Mesothelial cell of epicardium (in vitro differentiated cells): ENCODE results near the gene SQOR. TPM values are rescaled to one million over a fixed set of nuclear protein-coding genes. Genes with fewer than 3 reads are reported as not detected.

Source experiments
- DNase-seq, 2 experiments: peaks; one replicate each; pipeline ENCODE4 v3.0.0; 2021; ENCODE audit warnings: low spot score in 2 of 2; ENCODE audit not compliant: unreplicated experiment in 2 of 2
- H3K27ac Mint-ChIP-seq: 2 replicates; pipeline ENCODE4 v1.8.0; 2021; ENCODE audit warnings: mixed read lengths
- H3K27me3 Mint-ChIP-seq: 2 replicates; pipeline ENCODE4 v1.8.0; 2021; ENCODE audit warnings: low read depth, mixed read lengths
- H3K36me3 Mint-ChIP-seq: 2 replicates; pipeline ENCODE4 v1.8.0; 2021; ENCODE audit warnings: mixed read lengths
- H3K4me1 Mint-ChIP-seq: 2 replicates; pipeline ENCODE4 v1.8.0; 2021; ENCODE audit warnings: mixed read lengths
- H3K4me3 Mint-ChIP-seq: 2 replicates; pipeline ENCODE4 v1.8.0; 2021; ENCODE audit warnings: mild to moderate bottlenecking, moderate library complexity, mixed read lengths
- H3K9me3 Mint-ChIP-seq: 2 replicates; pipeline ENCODE4 v1.8.0; 2021; ENCODE audit warnings: mixed read lengths
- total RNA-seq: library from RNA; stranded (reverse); gene quantifications from 3 replicates; pipeline ENCODE4 v1.2.1, GENCODE V29; 2021
- TF ChIP-seq, protein P1 (sequence below): fragments of 200-600 bp; sonication (generic); IDR thresholded peaks from one replicate; pipeline ENCODE4 v1.5.0; 2021; ENCODE audit warnings: antibody characterized with exemption; ENCODE audit not compliant: unreplicated experiment

Gene SQOR
- total RNA-seq, 1 donor from 2014 or later: 0.94 TPM

DNA sequence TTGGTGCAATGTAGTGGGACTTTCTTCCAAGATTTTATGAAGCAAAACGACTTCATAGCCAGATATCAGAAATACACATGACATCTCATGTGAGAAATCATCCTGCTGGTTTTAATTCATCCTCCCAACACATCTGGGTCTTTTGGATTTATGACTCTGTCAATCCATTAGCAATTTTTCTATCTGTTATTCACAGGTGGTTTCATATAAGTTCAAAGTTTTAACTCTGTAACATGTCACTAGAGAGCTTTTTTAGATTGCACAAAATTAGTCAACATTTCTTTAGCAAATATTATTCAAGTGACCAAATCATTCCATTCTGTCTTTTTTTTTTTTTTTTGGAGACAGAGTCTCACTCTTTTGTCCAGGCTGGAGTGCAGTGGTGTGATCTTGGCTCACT is 30.4 kb downstream of the SQOR start:
- Mint-ChIP-seq H3K27me3 (no peaks in the 10 kb centered on the region), H3K4me1 (peaks cover 3% of the 10 kb centered on the region), H3K36me3 (no peaks in the 10 kb centered on the region), H3K27ac (no peak overlapping the region), H3K9me3 (peaks cover 3% of the 10 kb centered on the region), H3K4me3 (no peak overlapping the region)
- no peak for DNase-seq
- TF ChIP-seq, protein P1, sequence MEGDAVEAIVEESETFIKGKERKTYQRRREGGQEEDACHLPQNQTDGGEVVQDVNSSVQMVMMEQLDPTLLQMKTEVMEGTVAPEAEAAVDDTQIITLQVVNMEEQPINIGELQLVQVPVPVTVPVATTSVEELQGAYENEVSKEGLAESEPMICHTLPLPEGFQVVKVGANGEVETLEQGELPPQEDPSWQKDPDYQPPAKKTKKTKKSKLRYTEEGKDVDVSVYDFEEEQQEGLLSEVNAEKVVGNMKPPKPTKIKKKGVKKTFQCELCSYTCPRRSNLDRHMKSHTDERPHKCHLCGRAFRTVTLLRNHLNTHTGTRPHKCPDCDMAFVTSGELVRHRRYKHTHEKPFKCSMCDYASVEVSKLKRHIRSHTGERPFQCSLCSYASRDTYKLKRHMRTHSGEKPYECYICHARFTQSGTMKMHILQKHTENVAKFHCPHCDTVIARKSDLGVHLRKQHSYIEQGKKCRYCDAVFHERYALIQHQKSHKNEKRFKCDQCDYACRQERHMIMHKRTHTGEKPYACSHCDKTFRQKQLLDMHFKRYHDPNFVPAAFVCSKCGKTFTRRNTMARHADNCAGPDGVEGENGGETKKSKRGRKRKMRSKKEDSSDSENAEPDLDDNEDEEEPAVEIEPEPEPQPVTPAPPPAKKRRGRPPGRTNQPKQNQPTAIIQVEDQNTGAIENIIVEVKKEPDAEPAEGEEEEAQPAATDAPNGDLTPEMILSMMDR: no peak

- Mint-ChIP-seq H3K27ac (no peak overlapping the region), H3K36me3 (no peaks in the 10 kb centered on the region), H3K4me3 (no peak overlapping the region), H3K4me1 (peaks cover 3% of the 10 kb centered on the region), H3K27me3 (no peaks in the 10 kb centered on the region), H3K9me3 (peaks cover 3% of the 10 kb centered on the region)
- TF ChIP-seq, protein P1: no peak
- no peak for DNase-seq
These were observed 31.5 kb downstream of the SQOR start for GRCh38 chr15:45666119-45666875.

DNA sequence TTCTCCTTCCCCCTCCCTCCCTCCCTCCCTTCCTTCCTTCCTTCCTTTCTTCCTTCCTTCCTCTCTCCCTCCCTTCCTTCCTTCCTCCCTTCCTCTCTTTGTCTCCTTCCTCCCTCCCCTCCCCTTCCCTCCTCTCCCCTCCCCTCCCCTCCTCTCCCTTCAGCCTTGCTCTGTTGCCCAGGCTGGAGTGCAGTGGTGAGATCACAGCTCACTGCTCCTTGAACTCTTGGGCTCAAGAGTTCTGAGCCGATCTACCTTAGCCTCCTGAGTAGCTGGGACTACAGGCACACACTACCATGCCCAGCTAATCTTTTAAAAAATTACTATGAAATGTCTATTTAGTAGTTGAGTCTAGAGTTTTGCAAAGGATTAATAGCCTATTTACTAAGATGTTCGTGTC is 32.2 kb downstream of the SQOR start:
- TF ChIP-seq, protein P1: no peak
- Mint-ChIP-seq H3K9me3 (peaks cover 3% of the 10 kb centered on the region), H3K4me3 (no peak overlapping the region), H3K27me3 (no peaks in the 10 kb centered on the region), H3K36me3 (no peaks in the 10 kb centered on the region), H3K27ac (no peak overlapping the region), H3K4me1 (peaks cover 3% of the 10 kb centered on the region)
- DNase-seq: no peak

DNA sequence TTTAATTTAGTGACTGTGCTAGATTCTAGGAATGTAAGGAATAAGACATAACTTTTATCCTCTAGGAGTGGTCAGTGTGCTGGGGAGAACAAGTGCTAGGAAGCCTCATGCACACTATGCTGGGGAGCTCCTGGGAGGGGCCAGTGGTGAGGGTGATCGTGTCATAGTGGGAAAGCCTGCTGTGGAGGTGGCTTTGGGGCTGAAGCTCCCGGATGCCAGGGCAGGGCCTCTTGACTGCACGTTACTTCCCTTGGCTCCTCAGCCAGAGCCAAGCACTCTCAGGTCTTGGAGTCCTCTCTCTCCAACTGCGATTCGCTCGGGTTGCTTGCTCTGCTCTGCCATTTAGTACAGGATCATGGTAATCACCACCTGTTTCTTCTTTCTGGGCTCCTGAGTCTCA is 33.6 kb downstream of the SQOR start:
- Mint-ChIP-seq H3K4me1 (peaks cover 3% of the 10 kb centered on the region), H3K27me3 (no peaks in the 10 kb centered on the region)

GRCh38 chr15:45669422-45669821 is 34.6 kb downstream of the SQOR start:
- peaks cover 3% of the 10 kb centered on the region for H3K4me1 Mint-ChIP-seq
- no peak for DNase-seq
- TF ChIP-seq, protein P1: no peak
- H3K4me3 Mint-ChIP-seq: no peak overlapping the region
- no peak overlapping the region for H3K27ac Mint-ChIP-seq
- peaks cover 3% of the 10 kb centered on the region for H3K9me3 Mint-ChIP-seq
- H3K27me3 Mint-ChIP-seq: peaks cover under 1% of the 10 kb centered on the region
- H3K36me3 Mint-ChIP-seq: no peaks in the 10 kb centered on the region

More for the DNA sequence above, 33.6 kb downstream of the SQOR start:
- no peak for DNase-seq
- H3K4me3 Mint-ChIP-seq: no peak overlapping the region
- no peak overlapping the region for H3K27ac Mint-ChIP-seq
- peaks cover 3% of the 10 kb centered on the region for H3K9me3 Mint-ChIP-seq
- no peaks in the 10 kb centered on the region for H3K36me3 Mint-ChIP-seq
- TF ChIP-seq, protein P1: no peak

DNA sequence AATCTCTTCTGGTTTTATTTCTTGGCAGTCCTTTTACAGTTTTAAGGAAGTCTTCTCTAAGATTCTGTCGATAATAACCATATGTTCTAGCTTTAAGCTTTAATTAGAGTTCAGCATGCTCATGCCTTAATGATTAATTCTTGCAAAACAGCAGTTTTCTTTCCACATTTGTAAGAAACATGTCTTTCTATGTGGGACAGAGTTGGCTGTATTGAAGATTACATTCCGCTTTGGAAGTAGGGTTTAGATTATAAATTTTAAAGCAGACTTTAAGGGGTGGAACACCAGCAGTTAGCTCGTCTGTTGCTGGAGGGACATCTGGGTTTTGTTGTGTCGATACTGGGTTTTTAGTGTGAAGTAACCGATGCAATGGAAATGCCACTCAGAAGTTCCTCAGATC is 35.3 kb downstream of the SQOR start:
- H3K4me3 Mint-ChIP-seq: no peak overlapping the region
- H3K36me3 Mint-ChIP-seq: no peaks in the 10 kb centered on the region
- no peak overlapping the region for H3K27ac Mint-ChIP-seq
- H3K9me3 Mint-ChIP-seq: peaks cover 3% of the 10 kb centered on the region
- TF ChIP-seq, protein P1: no peak
- H3K4me1 Mint-ChIP-seq: peaks cover 3% of the 10 kb centered on the region
- H3K27me3 Mint-ChIP-seq: peaks cover 6% of the 10 kb centered on the region
- DNase-seq: no peak
